ENCODE measurements around the gene SASH1.
"Not testable (repeated sequence)": the region's sequence is repeated elsewhere in the genome, so short reads cannot be mapped to it uniquely, and the experiment has no call there.

Gene SASH1

DNA sequence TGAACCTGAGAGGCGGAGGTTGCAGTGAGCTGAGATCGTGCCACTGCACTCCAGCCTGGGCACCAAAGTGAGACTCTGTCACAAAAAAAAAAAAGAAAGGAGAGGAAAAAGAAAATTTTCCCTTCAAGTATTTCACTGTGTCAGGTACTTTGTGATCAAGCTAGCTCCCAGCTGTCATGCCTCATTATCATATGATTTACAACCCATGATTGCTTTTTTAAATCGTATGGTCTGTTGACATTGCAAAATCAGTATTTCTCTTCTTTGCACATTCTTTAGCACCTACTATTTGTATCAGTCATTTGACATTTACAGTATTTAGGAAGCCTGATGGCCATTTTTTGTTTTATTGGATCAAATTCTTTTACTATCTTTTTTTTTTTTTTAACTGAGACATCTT lies 22.4 kb downstream of the SASH1 start:
- DNase-seq (ENCODE audit: low read depth in 3 of 3): no peak

DNA sequence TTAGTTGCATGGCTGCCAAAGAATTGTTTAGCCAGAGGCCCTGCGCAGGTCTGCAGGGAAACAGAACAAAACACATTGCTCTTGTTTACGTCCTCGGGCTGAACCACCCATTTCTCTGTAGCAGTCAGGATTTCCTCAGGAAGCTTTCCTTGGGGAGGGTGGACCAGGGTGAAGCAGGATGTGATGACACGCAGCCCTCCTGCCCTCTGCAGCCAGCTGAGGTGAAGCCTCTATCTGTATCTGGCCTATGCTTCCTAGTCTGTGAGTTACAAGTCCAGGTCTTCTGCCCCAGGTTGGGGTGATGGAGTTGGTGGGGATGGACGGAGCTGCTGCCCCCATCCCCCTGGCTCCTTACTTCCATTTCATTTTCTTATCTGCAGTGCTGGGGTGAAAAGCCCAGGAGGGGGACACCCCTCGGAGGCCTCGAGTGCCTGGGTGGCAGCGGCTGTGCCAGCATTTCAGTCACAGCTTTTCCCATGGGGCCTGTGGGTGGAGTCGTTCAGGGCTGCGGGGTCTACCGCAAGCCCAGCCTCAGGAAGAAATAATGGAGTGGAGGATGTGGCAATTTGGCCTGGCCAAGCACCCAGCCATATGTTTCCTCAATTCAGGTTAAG lies 24.9 kb downstream of the SASH1 start:
- DNase-seq (ENCODE audit: low read depth in 3 of 3): no peak

DNA sequence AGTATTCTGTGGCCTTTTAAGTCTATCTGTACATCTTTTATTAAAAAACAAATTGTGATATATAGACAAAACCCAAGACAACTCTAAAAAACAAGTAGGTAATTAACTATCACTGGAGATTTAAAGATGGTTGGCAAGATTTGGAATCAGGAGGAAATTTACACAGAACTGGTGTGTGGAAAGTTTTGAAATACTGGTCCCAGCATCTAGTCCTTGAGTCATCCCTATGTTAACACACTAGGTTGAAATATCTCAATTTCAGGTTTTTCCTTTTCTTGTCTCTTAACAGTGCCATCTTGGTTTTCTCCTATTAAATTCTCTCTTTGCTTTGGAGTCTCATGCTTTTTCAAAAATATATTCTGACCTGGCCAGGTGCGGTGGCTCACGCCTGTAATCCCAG lies 27.5 kb downstream of the SASH1 start:
- no peak for DNase-seq (ENCODE audit: low read depth in 3 of 3)

DNA sequence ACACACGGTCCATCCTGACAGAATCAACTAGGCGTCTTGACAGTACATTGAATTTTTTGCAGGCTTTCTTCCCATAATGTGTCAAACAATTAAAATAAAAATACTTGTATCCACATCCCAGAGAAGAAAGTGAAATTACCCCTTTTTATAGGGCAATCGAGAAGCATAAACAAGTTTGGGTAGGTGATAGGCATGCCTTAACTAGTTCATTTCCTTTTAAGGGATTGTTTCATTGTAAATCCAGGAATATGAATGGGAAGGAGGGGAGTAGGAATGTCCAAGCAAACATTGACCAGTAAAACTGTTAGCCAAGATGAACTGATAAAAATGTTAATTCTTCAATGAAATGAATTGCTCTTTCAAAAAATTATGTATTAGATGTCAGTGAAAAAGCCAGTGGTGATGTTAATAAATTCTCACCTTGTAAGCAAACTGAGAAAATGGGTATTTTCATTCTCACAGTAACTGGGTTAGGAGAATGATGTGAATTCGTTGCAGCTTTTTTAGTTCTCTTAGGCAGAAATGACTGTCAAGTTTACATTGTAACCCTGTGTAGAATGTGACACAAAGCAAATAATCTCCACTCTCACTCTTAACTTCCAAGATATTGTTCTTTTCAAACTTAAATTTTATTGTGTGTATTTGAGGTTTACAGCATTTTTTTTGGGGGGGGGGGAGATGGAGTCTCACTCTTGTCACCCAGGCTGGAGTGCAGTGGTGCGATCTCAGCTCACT lies 31.6 kb downstream of the SASH1 start:
- no peak for DNase-seq (ENCODE audit: low read depth in 3 of 3)

DNA sequence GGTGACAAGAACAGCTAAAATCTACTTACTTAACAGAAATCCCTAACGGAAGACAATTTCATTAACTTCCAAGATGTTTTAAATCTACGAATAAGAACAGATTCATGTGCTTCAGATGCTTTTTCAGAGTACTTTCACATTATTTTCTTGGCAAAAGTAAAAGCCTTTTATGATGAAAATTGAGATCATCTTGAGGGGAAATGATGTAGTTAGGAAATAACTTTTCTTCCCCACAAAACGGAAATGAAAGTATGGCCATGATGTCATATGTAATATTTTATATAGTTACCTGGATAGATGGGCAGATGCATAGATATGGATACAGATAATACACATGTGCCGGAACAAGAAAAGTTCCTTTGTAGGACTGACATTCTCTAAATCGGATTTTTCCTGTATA lies 32.8 kb downstream of the SASH1 start:
- no peak for DNase-seq (ENCODE audit: low read depth in 3 of 3)

DNA sequence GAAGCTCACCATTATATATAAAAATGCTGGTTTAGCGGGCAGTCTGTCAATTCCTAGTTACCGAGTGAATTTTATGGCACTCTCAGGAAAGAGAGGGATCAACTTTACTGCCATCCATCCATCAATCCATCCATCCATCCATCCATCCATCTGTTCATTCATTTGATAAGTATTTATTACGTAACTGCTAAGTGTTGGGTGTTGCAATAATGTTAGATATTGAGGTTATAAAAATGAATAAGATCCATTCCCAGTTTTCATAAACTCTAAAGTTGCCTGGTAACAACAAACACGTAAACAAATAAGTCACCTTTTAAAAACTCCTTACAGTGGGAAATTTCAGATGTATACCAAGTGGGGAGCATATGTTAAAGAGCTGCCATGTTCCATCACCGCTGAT lies 36.8 kb downstream of the SASH1 start:
- DNase-seq (ENCODE audit: low read depth in 3 of 3): no peak

DNA sequence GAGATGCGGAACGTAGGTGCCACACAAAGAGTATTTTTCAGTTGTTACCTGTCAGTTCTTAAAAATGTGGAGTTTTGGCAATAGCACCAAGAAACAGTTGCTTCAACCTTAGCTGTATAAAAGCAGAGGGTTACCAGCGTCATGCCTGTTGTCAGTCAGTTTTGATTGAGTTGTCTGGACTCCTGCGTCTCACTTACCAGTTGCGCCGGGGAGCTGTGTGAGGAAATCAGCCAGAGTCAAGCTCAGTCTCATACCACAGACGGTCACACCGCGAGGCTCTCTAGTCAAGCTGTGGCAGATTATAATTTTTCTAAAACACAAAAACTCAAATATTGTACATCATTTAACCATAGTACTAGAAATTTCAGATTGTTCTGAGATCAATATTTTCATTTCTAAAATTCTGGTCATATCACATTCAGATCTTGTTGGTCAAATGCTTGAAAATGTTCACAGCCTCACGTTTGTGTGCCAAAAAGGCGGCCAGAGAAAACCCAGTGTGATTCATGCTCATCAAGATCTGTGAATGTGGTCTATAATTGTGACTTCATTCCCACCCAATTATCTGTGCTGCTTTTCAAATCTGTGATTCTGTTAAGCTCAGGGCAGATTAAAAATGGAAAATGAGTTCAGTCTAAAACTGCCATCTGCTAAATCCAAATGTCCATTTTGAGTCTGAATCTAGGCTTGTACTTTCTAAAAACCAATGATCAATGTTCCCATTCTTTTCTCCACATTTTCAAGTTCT lies 37.5 kb downstream of the SASH1 start:
- DNase-seq (ENCODE audit: low read depth in 3 of 3): no peak

DNA sequence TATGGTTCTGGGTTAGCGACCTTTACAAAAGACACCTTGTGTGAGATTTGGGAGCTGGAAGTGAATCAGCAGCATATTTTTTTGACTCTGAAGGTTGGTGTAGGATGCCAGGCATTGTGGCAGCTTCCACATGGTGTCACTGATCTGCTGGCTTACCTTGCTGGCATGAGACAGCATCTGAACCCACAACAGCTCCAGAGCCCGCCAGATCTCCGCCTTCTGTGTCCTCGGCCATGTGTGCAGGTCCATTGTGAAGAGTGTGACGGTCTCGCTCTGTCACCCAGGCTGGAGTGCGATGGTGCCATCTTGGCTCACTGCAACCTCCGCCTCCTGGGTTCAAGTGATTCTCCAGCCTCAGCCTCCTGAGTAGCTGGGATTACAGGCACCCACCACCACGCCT lies 39.4 kb downstream of the SASH1 start:
- not testable (repeated sequence) for DNase-seq (ENCODE audit: low read depth in 3 of 3)

DNA sequence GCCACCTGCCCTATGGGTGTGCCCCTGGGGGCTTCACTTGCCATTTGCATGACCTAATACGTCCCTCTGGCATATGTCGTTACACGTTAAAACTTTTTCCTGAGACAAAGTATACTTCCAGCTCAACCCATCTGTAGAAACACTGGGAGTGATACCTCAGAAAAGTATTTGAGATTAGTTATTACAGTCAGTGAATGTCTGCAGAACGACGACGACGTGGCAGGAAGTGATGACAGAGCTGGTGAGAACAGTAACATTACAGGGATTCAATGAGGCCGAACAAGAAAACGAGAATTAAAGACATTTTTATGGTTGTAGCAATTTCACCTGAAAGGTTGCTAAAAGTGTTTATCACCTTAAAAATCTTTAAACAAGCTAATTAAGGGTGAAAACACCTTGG lies 40.2 kb downstream of the SASH1 start:
- DNase-seq (ENCODE audit: low read depth in 3 of 3): no peak

DNA sequence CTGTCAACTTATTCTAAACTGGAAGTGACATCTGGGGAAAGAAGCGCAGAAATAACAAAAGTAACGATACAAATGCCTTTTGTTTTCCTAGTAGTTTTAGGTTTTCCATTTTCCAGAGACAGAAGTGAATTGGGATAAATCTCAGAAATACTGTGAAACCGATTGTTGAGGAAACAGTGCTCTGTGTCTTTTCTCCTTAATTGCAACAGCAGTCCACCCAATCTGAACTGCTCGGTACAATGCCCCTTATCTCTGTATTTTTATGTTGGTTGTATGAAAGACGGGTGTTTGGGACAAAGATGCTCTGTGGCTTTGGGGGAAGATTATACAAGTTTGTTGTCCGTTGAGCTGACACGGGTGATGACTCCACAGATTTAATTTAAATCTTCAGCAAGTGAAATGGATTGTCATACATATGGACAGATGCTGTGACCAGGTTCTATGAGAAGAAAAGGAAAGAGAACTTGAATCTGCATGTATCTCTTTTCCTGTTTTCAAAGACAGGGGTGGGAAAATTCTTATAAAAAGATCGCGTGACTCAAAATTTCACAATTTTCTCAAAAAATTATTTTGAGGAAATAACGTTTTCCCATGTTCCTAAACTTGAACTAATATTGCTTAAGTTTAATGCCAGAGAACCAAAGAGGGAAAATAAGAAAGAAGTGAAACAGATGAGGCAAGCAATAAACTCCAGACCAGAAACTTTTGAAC lies 41.2 kb downstream of the SASH1 start:
- DNase-seq (ENCODE audit: low read depth in 3 of 3): no peak

DNA sequence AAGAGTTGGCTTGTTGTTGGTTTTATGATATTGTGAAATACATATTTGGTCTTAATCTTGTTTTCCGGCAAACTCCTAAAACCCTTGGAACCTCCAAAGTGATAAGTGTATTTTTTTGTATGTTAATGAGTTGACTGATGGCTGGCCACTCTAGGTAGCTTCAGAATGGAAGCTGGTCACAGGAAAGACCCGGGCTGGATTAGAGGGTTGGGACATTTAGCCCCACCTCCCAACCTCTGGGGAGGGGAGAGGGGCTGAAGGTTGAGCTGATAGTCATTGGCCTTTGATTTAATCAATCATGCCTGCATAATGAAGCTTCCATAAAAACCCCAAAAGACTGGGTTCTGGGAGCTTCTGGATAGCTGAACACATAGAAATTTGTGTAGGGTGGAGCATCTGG lies 42.7 kb downstream of the SASH1 start:
- DNase-seq (ENCODE audit: low read depth in 3 of 3): no peak

DNA sequence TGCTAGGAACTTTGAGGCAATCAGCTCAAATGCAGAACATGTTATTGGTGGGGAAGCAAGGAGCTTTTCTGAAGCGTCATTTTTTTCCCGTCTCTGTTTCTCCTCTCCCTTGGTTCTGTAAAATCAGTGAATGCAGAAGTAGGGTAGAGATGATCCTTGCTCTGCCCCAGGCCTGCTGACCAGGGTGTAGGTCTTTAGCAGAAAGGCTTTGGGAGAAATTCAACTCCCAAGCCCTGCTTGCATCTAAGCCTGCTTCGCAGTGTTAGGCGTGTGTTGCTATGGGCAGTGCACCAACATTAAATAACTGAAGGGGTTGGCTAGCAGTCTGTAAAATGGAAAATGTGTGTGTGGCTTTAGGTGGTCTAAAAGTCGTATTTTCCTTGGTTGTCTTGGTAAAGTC lies 45.9 kb downstream of the SASH1 start:
- no peak for DNase-seq (ENCODE audit: low read depth in 3 of 3)

DNA sequence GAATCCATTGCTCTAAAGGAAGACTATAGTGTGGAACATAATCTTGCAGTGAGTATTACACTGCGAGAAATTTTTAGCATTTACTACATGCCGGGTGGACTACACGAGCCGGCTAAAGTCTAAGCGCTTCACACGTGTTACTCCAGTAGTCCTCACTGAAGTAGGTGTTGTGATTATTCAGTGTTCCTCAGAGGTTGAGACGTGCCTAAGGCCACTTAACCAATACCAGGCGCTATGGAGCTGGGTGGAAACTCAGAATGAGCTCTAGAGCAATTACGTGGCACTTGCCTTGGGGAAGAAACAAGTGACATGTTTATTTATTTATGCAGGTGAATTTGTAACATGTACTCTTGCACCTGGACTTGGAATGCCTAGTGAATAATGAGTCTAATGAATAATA lies 46.4 kb downstream of the SASH1 start:
- DNase-seq (ENCODE audit: low read depth in 3 of 3): no peak

DNA sequence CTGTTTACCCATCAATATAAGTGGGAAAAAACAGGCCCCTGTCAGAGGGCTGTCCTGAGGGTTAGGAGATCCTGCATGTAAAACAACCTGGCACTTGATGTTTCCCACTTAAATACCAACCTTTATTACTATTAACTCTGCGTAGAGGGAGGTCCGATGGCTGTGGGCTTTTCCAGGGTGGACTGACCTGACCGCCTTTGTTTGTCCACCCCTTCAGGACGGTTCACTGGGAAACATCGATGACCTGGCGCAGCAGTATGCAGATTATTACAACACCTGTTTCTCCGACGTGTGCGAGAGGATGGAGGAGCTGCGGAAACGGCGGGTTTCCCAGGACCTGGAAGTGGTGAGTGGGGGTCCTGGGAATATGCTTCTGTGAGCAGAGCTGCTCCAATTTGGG lies 47.3 kb downstream of the SASH1 start:
- DNase-seq (ENCODE audit: low read depth in 3 of 3): no peak

DNA sequence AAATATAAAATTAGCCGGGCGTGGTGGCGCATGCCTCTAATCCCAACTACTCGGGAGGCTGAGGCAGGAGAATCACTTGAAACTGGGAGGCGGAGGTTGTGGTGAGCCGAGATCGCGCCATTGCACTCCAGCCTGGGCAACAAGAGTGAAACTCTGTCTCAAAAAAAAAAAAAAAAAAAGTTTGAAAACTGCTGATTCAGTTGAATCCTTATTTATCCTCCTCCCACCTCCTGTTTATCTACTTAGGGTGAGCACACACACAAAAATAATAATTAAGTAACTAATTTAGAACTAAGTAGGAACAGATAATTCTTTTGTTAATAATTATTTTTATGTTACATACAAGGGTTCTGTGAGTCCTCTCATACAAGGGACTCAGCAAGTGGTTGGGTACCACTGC lies 49.5 kb downstream of the SASH1 start:
- not testable (repeated sequence) for DNase-seq (ENCODE audit: low read depth in 3 of 3)

DNA sequence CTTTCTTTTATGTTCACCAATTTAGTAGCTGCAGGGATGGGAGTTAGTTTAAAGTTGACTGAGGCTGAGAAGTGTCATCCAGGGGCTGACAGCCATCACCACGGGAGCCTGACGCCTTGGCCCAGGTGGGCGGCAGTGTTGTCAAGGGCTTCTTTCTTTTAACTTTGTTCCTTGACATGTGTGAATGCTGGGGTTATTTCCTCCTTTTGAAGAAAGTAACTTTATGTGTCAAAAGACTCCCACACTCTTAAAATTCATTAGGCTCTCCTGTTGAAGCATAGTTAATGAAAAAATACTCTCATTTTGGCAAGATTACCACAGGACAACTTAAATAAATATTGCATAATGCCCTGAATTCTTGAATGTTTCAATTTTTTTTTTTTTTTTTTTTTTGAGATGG lies 50.0 kb downstream of the SASH1 start:
- DNase-seq (ENCODE audit: low read depth in 3 of 3): no peak

DNA sequence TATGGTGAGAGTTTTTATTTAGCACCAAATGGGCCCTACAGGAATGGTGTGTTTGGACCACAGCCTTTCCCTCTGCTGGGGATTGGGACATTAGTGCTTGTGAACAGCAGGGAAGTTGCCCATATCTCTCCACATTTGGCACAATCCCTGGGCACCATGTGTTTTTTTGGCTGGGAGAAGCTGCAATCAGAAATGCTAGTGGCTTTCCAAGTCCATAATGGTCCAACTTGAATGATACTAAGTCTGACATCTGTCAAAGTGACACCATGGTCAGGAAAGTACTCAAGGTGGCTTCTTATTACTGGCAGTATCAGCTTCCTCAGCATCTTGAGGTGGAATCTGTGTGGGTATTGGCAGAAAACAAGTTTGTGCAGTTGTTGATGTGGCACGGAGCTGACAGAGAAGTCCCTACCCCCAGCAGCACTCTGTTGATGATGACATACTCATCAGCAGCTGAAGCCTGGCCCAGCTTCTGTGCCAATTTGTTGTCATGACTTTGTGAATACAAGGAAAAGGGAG lies 53.0 kb downstream of the SASH1 start:
- DNase-seq (ENCODE audit: low read depth in 3 of 3): no peak

DNA sequence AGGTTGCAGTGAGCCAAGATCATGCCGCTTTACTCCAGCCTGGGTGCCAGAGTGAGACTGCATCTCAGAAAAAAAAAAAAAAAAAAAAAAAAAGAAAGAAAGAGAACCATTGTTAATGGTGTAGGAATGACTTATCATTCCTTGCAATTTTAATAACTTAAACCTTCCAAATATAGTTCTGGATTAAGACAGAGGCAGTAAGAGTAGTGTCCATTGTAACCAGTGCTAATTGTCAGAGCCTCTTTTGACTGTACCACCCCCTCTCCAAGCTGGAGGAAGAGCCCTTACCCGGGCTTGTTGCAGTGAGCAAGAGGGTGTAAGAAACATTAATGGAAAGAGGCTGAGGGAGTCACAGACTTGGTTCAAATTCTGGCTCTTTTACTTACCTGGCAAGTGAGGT lies 53.8 kb downstream of the SASH1 start:
- DNase-seq (ENCODE audit: low read depth in 3 of 3): no peak

DNA sequence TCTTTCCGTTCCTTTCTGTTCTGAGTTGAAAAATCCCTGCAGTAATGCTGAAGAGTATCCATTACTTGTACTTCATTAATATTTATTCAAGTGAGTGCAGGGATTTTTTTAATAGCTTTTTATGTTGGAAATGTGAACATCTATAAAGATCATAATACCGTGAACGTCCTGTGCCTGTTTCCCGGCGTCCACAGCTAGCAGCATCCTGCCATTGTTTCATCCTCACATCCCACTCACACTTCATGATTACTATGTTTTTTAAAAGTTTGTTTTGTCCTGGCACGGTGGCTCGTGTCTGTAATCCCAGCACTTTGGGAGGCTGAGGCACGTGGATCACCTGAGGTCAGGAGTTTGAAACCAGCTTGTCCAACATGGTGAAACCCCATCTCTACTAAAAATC lies 54.3 kb downstream of the SASH1 start:
- DNase-seq (ENCODE audit: low read depth in 3 of 3): no peak

DNA sequence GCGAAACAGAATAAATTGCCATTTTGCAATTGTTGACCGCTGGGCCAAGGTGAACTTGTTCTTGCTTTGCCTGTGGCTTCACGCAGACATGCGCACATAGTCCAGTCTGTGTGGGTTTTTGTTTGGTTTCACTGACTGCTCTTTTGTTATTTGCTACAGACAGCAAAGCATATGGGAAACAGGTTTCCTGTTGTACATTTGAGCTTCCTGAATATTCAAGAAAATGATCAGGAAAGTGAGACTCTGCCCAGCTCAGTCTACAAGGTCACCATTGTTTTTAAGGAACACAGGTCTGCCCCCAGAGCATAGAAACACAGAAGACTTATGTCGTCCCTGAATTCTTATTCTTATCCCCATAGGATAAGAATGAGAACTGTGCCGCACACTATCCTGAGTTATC lies 55.6 kb downstream of the SASH1 start:
- no peak for DNase-seq (ENCODE audit: low read depth in 3 of 3)

DNA sequence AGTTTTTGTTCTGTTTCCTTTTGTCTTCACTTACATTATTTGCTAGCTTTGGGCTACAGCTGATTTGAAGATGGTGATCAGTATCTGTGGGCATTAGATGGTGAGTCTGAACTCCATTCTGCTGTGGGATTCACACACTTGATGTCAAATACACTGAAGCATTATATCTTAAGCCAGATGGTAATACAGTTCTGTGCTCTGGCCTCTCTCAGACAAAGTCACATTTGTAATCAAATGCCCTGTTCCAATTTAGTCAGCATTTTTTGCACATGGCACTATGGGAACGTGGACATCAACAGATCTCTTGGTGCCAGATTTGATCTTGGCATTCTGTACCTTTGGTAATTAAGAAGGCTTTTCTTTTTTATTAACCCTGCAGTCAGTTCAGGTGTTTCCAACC lies 56.0 kb downstream of the SASH1 start:
- no peak for DNase-seq (ENCODE audit: low read depth in 3 of 3)

DNA sequence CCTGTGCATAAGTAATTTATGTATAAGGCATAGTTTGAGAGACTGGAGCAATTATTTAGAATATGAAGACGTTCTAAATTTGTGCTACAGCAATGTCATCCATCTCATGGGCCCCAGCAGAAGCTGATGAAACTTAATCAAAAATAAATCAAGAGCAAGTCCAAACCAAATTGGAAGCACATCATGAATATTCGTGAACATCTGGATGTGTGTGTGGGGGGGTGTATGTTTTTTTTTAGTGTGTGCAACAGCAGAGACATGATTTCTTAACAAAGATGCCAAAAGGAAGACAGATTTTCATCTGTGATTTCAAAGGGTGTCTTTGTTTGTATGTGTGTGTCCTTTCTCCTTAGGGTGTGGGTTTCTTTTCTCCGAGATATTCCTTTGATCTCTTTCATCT lies 58.9 kb downstream of the SASH1 start:
- DNase-seq (ENCODE audit: low read depth in 3 of 3): no peak
